Ascending aorta (tissue), 2 donors: Measurements from ENCODE around the gene RBM20. TPM values are rescaled to one million over a fixed set of nuclear protein-coding genes. Genes with fewer than 3 reads are reported as not detected.
A peak's percentile ranks its signal among the peaks of the same experiment; 100 is the strongest.

Experiments used
- DNase-seq, 2 donors: peaks; one replicate each; pipeline ENCODE4 v3.0.0-alpha.2; 2019; ENCODE audit warnings: low spot score in 2 of 2
- H3K27ac ChIP-seq, 2 donors: fragments of 200-600 bp; sonication (generic); one replicate each; pipeline ENCODE4 v1.5.1; 2016 to 2017; ENCODE audit warnings: mild to moderate bottlenecking in 1 of 2
- H3K27me3 ChIP-seq: fragments of 200-600 bp; sonication (generic); one replicate; pipeline ENCODE4 v1.5.1; 2017
- H3K36me3 ChIP-seq, 2 donors: fragments of 200-600 bp; sonication (generic); one replicate each; pipeline ENCODE4 v1.5.1; 2016
- H3K4me1 ChIP-seq, 2 donors: fragments of 200-600 bp; sonication (generic); one replicate each; pipeline ENCODE4 v1.5.1; 2016 to 2017; ENCODE audit warnings: mild to moderate bottlenecking in 1 of 2
- H3K4me3 ChIP-seq, 2 donors: fragments of 200-600 bp; sonication (generic); one replicate each; pipeline ENCODE4 v1.5.1; 2016 to 2017; ENCODE audit warnings: mild to moderate bottlenecking in 1 of 2
- H3K9me3 ChIP-seq, 2 donors: fragments of 200-600 bp; sonication (generic); one replicate each; pipeline ENCODE4 v1.5.1; 2016
- intact Hi-C: fragments of 100-400 bp; cut with DNase I; formaldehyde crosslinking; loops from one replicate; pipeline ENCODE4 v1.15.1; 2023
- total RNA-seq: library from RNA; depleted of rRNA; stranded (reverse); fragments of >200 nt; gene quantifications from one replicate; pipeline ENCODE4 v1.1.0, GENCODE V29; 2016
- TF ChIP-seq, protein P1 (sequence below), 3 experiments: fragments of 200-600 bp in 2 of 3; fragments of 450-650 bp in 1 of 3; sonication (generic) in 2 of 3; IDR thresholded peaks; one replicate each; pipeline ENCODE4 v1.5.1; 2016 to 2019; ENCODE audit warnings: antibody characterized with exemption in 3 of 3, mild to moderate bottlenecking in 1 of 3, moderate library complexity in 1 of 3

The RBM20 gene
- total RNA-seq, 1 donor from 2014 or later, result 4.8 TPM

- H3K27ac ChIP-seq, result no peak overlapping the region
- DNase-seq, result no peak
- TF ChIP-seq, protein P1, sequence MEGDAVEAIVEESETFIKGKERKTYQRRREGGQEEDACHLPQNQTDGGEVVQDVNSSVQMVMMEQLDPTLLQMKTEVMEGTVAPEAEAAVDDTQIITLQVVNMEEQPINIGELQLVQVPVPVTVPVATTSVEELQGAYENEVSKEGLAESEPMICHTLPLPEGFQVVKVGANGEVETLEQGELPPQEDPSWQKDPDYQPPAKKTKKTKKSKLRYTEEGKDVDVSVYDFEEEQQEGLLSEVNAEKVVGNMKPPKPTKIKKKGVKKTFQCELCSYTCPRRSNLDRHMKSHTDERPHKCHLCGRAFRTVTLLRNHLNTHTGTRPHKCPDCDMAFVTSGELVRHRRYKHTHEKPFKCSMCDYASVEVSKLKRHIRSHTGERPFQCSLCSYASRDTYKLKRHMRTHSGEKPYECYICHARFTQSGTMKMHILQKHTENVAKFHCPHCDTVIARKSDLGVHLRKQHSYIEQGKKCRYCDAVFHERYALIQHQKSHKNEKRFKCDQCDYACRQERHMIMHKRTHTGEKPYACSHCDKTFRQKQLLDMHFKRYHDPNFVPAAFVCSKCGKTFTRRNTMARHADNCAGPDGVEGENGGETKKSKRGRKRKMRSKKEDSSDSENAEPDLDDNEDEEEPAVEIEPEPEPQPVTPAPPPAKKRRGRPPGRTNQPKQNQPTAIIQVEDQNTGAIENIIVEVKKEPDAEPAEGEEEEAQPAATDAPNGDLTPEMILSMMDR (IDR thresholded peaks at IDR 0.05), result no peak
- no peaks in the 10 kb centered on the region for H3K27me3 ChIP-seq
- no peaks in the 10 kb centered on the region for H3K36me3 ChIP-seq
- intact Hi-C loops, result no loop called here
- H3K4me1 ChIP-seq, result no peaks in the 10 kb centered on the region
- peaks cover 8 to 16% of the 10 kb centered on the region in 2 donors for H3K9me3 ChIP-seq
- H3K4me3 ChIP-seq, result no peak overlapping the region
Measured at GRCh38 chr10:110694263-110694662, 50.1 kb downstream of the RBM20 start.

- H3K27ac ChIP-seq, result no peak overlapping the region
- no peaks in the 10 kb centered on the region for H3K27me3 ChIP-seq
- peaks cover 8 to 16% of the 10 kb centered on the region in 2 donors for H3K9me3 ChIP-seq
- TF ChIP-seq, protein P1 (IDR thresholded peaks at IDR 0.05), result no peak
- no peaks in the 10 kb centered on the region for H3K4me1 ChIP-seq
- intact Hi-C loops, result no loop called here
- H3K4me3 ChIP-seq, result no peak overlapping the region
- H3K36me3 ChIP-seq, result no peaks in the 10 kb centered on the region
- no peak for DNase-seq
Measured at GRCh38 chr10:110694820-110695538, 50.8 kb downstream of the RBM20 start.

DNA sequence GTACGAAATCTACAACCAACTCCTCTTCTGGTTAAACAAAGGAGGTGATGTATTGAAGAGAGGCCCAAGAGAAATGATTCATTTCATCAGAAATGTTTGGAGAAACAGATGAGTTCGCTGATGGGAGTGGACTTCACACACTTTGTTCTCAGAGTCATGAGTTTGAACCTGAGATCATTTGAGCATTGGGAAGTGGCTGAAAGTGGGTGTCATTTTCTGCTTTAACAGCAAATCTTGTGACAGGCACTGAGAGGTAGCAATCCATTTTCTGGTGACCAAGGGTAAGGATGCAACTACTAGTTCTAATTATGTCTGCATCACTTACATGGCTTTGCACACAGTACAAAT lies 51.4 kb downstream of the RBM20 start:
- intact Hi-C loops, result no loop called here
- H3K9me3 ChIP-seq, result peaks cover 8 to 16% of the 10 kb centered on the region in 2 donors
- no peak for DNase-seq
- no peak overlapping the region for H3K4me3 ChIP-seq
- TF ChIP-seq, protein P1 (IDR thresholded peaks at IDR 0.05), result no peak
- no peaks in the 10 kb centered on the region for H3K36me3 ChIP-seq
- H3K27ac ChIP-seq, result no peak overlapping the region
- H3K27me3 ChIP-seq, result no peaks in the 10 kb centered on the region
- H3K4me1 ChIP-seq, result no peaks in the 10 kb centered on the region

DNA sequence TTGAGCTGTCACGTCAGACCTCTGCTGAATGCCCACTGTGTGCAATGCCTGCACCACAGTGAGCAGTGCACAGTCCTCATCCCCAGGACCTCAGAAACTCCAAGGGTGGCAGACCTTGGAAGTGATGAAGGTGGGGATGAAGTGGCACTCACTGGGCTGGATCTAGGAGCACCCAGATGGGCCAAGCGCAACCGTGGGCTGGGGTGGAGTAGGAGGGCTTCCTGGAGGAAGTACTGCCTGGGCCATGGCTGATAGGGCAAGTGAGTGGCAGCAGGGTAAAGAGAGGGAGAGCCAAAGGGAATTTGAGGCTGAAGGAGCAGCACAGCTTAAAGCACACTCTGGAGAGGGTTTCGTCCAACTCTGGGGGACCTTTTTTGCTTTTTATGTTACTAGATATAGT lies 52.3 kb downstream of the RBM20 start:
- DNase-seq, result no peak
- Histone ChIP-seq H3K4me1 (no peaks in the 10 kb centered on the region), H3K36me3 (no peaks in the 10 kb centered on the region), H3K9me3 (peaks cover 8 to 16% of the 10 kb centered on the region in 2 donors), H3K27ac (no peak overlapping the region), H3K4me3 (no peak overlapping the region), H3K27me3 (no peaks in the 10 kb centered on the region)
- TF ChIP-seq, protein P1 (IDR thresholded peaks at IDR 0.05), result no peak
- intact Hi-C loops, result no loop called here

DNA sequence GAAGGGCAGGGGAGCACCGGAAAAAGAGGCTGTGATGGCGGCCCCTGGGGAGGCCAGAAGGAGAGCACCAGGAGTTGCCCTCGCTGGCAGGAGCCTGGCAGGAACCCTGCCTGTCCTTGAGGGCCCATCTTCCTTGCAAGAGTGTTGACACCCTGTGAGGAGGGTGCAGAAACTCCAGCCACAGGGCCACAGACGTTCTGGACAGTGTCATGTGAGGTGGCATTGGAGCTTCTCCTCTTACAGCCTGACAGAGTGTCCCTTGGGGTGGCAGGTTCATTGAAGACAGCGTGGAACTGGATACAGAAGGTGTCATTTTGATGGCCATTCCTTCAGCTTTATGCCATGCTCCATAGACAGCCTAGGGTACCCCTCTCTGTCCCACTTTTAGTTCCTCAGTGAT lies 54.2 kb downstream of the RBM20 start:
- H3K36me3 ChIP-seq, result no peaks in the 10 kb centered on the region
- peaks cover 0 to 2% of the 10 kb centered on the region in 2 donors for H3K9me3 ChIP-seq
- peak in 1 of 2 donors; percentile 46 for DNase-seq
- TF ChIP-seq, protein P1 (IDR thresholded peaks at IDR 0.05), result no peak
- H3K27ac ChIP-seq, result no peak overlapping the region
- intact Hi-C loops, result no loop called here
- no peaks in the 10 kb centered on the region for H3K4me1 ChIP-seq
- H3K27me3 ChIP-seq, result no peaks in the 10 kb centered on the region
- H3K4me3 ChIP-seq, result no peak overlapping the region
